ENCODE results near the gene EP400.

Gene EP400

DNA sequence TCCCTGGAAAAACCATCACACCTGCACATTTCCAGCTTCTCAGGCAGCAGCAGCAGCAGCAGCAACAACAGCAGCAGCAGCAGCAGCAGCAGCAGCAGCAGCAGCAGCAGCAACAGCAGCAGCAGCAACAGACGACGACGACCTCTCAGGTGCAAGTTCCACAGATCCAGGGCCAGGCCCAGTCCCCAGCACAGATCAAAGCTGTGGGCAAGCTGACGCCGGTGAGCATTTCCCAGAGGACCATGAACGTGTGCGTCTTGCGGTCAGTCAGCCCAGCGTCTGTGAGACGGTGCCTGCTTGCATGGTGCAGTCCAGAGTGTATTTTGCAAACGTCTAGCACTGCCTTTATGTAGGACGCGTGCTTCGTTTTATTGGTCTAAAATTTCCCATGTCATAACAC is 112.7 kb downstream of the EP400 start:
- no peak for TF ChIP-seq EZH2phosphoT487 (conservative IDR thresholded peaks at IDR 0.05; ENCODE audit: low read length)
- TF ChIP-seq, protein P1, sequence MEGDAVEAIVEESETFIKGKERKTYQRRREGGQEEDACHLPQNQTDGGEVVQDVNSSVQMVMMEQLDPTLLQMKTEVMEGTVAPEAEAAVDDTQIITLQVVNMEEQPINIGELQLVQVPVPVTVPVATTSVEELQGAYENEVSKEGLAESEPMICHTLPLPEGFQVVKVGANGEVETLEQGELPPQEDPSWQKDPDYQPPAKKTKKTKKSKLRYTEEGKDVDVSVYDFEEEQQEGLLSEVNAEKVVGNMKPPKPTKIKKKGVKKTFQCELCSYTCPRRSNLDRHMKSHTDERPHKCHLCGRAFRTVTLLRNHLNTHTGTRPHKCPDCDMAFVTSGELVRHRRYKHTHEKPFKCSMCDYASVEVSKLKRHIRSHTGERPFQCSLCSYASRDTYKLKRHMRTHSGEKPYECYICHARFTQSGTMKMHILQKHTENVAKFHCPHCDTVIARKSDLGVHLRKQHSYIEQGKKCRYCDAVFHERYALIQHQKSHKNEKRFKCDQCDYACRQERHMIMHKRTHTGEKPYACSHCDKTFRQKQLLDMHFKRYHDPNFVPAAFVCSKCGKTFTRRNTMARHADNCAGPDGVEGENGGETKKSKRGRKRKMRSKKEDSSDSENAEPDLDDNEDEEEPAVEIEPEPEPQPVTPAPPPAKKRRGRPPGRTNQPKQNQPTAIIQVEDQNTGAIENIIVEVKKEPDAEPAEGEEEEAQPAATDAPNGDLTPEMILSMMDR (IDR thresholded peaks at IDR 0.05; ENCODE audit: insufficient read depth, low read length, poor library complexity, severe bottlenecking): no peak
- no peak overlapping the region for H3K27ac ChIP-seq (ENCODE audit: low read depth, low read length)
- H3K36me3 ChIP-seq (ENCODE audit: low read length): no peaks in the 10 kb centered on the region

DNA sequence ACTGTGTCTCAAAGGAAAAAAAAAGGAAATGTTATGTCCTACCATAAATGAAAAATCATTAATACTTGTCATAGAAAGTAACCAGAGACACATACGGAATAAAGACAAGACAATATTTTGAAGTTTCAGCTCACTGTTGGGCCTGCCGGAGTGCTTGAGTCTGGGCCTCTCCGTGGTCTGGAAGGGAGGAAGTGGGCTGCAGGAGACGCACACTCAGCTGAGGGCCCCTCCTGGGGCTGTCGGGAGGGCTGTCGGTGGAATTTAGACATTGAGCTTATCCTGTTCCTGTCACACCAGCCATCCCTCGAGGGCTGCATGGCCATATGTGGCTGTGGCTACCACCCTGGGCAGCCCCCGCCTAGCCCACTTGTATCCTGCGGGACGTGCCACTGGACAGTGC is 113.7 kb downstream of the EP400 start:
- H3K27ac ChIP-seq (ENCODE audit: low read depth, low read length): no peak overlapping the region
- no peaks in the 10 kb centered on the region for H3K9me2 ChIP-seq (replicated peaks; ENCODE audit: insufficient read depth, low read length)
- H3K9me3 ChIP-seq (ENCODE audit: insufficient read depth, low read length): no peaks in the 10 kb centered on the region
- no peaks in the 10 kb centered on the region for H3K27me3 ChIP-seq (ENCODE audit: low read length)
- TF ChIP-seq, protein P1 (IDR thresholded peaks at IDR 0.05; ENCODE audit: insufficient read depth, low read length, poor library complexity, severe bottlenecking): no peak
- no peak for TF ChIP-seq EZH2phosphoT487 (conservative IDR thresholded peaks at IDR 0.05; ENCODE audit: low read length)
- H2AFZ ChIP-seq (ENCODE audit: low read depth, low read length, severe bottlenecking): no peak overlapping the region
- H3K4me3 ChIP-seq (ENCODE audit: insufficient read depth, low read length, poor library complexity, severe bottlenecking): no peak overlapping the region
- H3K9ac ChIP-seq (ENCODE audit: low read length): no peak overlapping the region
- no peaks in the 10 kb centered on the region for H3K79me2 ChIP-seq (ENCODE audit: insufficient read depth, low read length)
- no peak overlapping the region for H3K4me2 ChIP-seq (ENCODE audit: low read depth, low read length, poor library complexity, severe bottlenecking)
- H3K36me3 ChIP-seq (ENCODE audit: low read length): no peaks in the 10 kb centered on the region
- H3F3A ChIP-seq (ENCODE audit: insufficient read depth): no peaks in the 10 kb centered on the region
- no peaks in the 10 kb centered on the region for H4K20me1 ChIP-seq (ENCODE audit: low read depth, low read length)

More for the DNA sequence above, 112.7 kb downstream of the EP400 start:
- Histone ChIP-seq H3K4me2 (ENCODE audit: low read depth, low read length, poor library complexity, severe bottlenecking) (no peak overlapping the region), H3K9ac (ENCODE audit: low read length) (no peak overlapping the region), H3K9me3 (ENCODE audit: insufficient read depth, low read length) (no peaks in the 10 kb centered on the region), H3K4me3 (ENCODE audit: insufficient read depth, low read length, poor library complexity, severe bottlenecking) (no peak overlapping the region), H3F3A (ENCODE audit: insufficient read depth) (no peaks in the 10 kb centered on the region), H3K27me3 (ENCODE audit: low read length) (no peaks in the 10 kb centered on the region), H3K9me2 (replicated peaks; ENCODE audit: insufficient read depth, low read length) (no peaks in the 10 kb centered on the region), H4K20me1 (ENCODE audit: low read depth, low read length) (no peaks in the 10 kb centered on the region), H3K79me2 (ENCODE audit: insufficient read depth, low read length) (no peaks in the 10 kb centered on the region), H2AFZ (ENCODE audit: low read depth, low read length, severe bottlenecking) (no peak overlapping the region)

DNA sequence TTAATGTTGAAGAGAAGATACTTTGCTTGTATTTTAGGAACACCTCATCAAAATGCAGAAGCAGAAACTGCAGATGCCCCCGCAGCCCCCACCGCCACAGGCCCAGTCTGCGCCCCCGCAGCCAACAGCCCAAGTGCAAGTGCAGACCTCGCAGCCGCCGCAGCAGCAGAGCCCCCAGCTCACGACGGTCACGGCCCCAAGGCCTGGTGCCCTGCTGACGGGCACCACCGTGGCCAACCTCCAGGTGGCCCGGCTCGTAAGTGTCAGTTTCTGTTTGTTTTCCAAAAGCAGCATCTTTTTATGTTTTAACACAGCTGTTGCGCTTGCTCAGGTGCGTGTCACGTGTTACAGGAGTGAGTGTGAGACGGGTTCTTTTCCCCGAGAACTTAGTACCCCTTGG is 114.9 kb downstream of the EP400 start:
- H3K27me3 ChIP-seq (ENCODE audit: low read length): no peaks in the 10 kb centered on the region
- no peaks in the 10 kb centered on the region for H3K9me2 ChIP-seq (replicated peaks; ENCODE audit: insufficient read depth, low read length)
- H3K79me2 ChIP-seq (ENCODE audit: insufficient read depth, low read length): no peaks in the 10 kb centered on the region
- no peaks in the 10 kb centered on the region for H3K9me3 ChIP-seq (ENCODE audit: insufficient read depth, low read length)
- no peak overlapping the region for H3K4me3 ChIP-seq (ENCODE audit: insufficient read depth, low read length, poor library complexity, severe bottlenecking)
- H3K9ac ChIP-seq (ENCODE audit: low read length): no peak overlapping the region
- no peak overlapping the region for H3K4me2 ChIP-seq (ENCODE audit: low read depth, low read length, poor library complexity, severe bottlenecking)
- no peaks in the 10 kb centered on the region for H3F3A ChIP-seq (ENCODE audit: insufficient read depth)
- no peak overlapping the region for H3K27ac ChIP-seq (ENCODE audit: low read depth, low read length)
- TF ChIP-seq, protein P1 (IDR thresholded peaks at IDR 0.05; ENCODE audit: insufficient read depth, low read length, poor library complexity, severe bottlenecking): no peak
- no peak for TF ChIP-seq EZH2phosphoT487 (conservative IDR thresholded peaks at IDR 0.05; ENCODE audit: low read length)
- no peak overlapping the region for H2AFZ ChIP-seq (ENCODE audit: low read depth, low read length, severe bottlenecking)
- H4K20me1 ChIP-seq (ENCODE audit: low read depth, low read length): no peaks in the 10 kb centered on the region
- no peaks in the 10 kb centered on the region for H3K36me3 ChIP-seq (ENCODE audit: low read length)
